Activated CD4-positive, alpha-beta T cell treated with anti-CD3 and anti-CD28 coated beads, Interleukin-2, amount 50 U/mL, for 48 hours (primary cell): ENCODE data around the gene CEMIP.
A peak's percentile ranks its signal among the peaks of the same experiment; 100 is the strongest.
"Not testable (repeated sequence)": the region's sequence is repeated elsewhere in the genome, so short reads cannot be mapped to it uniquely, and the experiment has no call there.

Source experiments
- DNase-seq, 2 experiments: peaks; one replicate each; pipeline ENCODE4 v3.0.0-alpha.2; 2020

The CEMIP gene

DNA sequence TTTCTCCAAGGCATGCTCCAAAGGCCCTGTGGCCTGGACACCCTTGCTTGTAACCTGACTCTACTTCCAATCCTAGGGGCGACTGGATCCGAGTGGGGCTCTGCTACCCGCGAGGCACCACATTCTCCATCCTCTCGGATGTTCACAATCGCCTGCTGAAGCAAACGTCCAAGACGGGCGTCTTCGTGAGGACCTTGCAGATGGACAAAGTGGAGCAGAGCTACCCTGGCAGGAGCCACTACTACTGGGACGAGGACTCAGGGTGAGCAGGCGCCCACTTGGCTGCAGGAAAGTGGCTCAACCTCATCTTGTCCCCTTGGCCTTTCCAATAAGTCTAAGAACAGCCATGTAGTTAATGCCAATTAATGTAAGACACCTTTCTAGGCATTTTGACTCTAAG, 158.5 kb downstream of the CEMIP start:
- no peak for DNase-seq

DNA sequence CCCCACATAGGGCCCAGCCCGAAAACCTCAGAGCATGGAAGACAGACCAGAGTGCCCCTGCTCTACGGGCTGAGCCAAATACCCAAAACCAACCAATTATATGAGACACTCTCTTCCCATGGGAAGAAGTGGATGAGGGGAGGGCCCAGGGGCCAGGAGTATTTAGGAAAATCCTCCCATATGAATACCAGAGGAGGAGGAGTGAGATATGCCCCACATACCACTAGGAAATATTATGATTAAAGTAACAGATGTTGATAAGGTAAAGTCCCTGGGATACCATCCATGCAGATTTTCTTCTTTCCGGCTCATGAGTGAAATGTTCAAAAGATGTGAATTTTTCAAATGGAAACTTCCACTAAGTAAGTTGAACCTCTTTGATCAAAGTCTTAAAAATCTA, 160.0 kb downstream of the CEMIP start:
- DNase-seq = no peak

- no peak for DNase-seq
Measured at GRCh38 chr15:80940331-80940730, 161.2 kb downstream of the CEMIP start.

GRCh38 chr15:80940851-80941250, 161.7 kb downstream of the CEMIP start:
- no peak for DNase-seq

DNA sequence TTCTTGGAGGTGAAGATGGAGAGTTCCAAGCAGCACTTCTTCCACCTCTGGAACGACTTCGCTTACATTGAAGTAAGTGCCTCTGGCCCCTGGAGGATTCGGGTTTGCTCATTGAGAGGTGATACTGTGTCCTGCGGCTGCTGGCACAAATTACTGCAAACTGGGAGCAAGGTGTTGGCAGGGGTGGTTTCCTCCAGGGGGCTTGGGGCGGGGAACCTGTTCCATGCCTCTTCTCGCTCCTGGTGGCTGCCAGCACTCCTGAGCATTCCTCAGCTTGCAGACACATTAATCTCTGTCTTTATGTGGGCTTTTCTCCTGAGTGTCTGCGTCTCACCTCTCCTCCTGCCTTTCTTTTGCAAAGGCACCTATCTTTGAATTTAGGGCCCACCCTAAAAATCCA, 163.1 kb downstream of the CEMIP start:
- no peak for DNase-seq

DNA sequence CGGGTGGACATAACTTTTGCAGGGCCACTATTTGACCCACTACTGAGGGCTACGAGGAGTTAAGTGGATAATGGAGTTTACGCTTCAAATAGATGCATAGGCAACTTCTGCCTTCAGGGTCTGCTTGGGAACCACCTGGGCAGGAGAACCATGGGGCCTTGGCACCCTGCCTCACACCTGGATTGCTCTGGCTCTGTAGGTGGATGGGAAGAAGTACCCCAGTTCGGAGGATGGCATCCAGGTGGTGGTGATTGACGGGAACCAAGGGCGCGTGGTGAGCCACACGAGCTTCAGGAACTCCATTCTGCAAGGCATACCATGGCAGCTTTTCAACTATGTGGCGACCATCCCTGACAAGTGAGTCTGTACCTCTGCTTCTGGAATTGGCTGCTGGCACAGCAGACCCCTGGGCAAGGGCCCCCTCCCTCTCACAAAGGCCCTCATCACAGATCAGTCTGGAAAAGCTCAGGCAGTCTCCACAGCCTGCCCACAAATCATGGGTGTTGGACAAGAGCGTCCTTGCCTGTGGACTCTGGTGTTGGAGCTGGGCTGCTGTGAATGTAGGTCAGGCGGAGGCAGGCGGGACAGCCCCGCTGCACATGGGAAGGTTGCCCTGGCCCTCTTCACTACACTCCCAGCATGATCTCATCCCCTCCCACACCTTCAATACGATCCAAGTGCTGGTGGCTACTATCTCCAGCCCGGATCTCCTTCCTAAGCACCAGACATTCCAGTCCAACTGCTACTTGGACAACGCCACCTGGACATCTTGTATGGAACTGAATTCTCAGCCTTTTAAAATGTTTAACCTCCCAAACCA, 163.8 kb downstream of the CEMIP start:
- DNase-seq = no peak

- DNase-seq = no peak
Measured at GRCh38 chr15:80944818-80945217, 165.6 kb downstream of the CEMIP start.

- DNase-seq = no peak
Measured at GRCh38 chr15:80945605-80946004, 166.4 kb downstream of the CEMIP start.

GRCh38 chr15:80946576-80946975, 167.4 kb downstream of the CEMIP start:
- DNase-seq = no peak

GRCh38 chr15:80948651-80949292, 169.6 kb downstream of the CEMIP start:
- DNase-seq = no peak

GRCh38 chr15:80949756-80950155, 170.6 kb downstream of the CEMIP start:
- DNase-seq = no peak

- DNase-seq = no peak
Measured at GRCh38 chr15:80950291-80951078, 171.3 kb downstream of the CEMIP start.

- no peak for DNase-seq
Measured at GRCh38 chr15:80951941-80952340, 172.8 kb downstream of the CEMIP start.

DNA sequence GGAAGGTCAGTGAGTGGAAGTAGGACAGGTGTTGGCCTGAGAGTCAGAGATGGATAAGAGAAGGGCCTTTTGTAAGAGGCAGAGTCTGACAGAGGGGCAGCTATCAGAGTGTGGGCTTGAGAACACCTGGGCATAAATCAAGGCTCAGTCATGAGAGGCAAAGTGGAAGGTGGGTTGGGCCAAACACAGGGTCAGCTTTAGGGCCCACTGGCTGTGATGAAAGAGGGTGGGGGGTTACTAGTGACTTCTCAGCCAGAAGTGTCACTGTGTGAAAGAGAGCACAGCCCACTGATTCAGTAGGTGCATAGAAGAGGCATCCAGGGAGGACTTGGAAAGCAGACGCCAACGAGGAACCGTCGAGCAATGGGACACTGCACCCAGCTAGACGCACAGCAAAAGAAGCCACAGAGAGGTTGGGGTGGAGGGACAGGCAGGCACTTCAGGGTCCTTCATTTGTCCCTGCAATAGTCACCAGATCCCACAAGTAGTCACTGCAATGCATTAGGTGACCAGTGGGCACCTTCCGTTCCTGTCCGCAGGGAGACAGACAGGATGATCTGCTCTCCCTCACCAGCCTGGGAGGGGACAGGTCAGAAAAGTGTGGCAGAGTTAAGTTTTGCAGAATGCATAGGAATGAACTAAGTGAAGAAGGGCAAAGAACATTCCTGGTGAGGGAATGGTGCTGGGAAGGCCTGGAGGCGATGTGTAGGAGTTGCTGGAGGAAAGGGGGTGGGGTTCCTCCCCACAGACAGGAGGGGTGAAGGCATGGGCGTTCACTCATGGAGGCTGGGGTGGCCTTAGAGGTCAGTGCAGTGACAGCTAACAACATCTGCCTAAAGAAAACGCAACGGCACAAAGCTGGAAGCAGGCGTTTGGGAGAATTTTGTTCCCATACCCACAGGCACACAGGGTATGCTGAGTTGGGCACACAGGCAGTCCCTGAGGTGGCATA, 174.1 kb downstream of the CEMIP start:
- DNase-seq = no peak

GRCh38 chr15:80953953-80954778, 175.0 kb downstream of the CEMIP start:
- no peak for DNase-seq

- peak; percentile 54 to 68 for DNase-seq
Measured at GRCh38 chr15:80955571-80956452, 176.6 kb downstream of the CEMIP start.

- no peak for DNase-seq
Measured at GRCh38 chr15:80957556-80957955, 178.4 kb downstream of the CEMIP start.

- DNase-seq = no peak
Measured at GRCh38 chr15:80957976-80958375, 178.8 kb downstream of the CEMIP start.

DNA sequence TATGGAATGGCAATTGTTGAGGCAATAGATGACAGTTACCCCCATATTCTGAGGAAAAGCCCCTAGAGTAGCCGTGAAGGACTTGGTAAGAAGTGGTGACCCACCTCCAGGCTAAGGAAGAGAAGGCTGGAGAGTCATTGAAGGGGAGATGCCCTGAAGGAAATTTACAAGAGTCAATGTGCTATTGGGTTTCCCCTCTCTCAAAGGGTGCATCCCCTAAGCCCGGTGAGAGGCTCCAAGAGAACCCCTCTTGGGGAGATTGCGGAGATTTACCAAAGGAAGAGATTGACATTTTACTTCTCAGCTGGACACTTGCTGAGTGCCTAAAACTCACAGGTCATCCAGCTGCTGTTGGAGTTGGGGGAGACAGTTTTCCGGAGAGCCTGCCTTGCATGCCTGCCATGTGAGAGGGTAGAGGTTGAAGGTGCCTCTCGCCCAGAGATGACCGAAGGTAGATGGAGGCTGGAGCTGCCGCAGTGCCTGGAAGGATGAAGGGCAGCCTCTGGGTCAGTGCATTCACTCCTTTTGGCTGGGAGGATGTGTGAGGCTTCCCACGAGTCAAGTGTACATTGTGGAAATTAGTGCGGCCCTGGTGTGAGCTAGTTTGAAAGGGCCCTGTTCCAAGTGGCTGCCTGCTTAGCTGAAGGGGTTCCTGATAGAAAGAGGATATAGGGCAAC, 179.8 kb downstream of the CEMIP start:
- no peak for DNase-seq

GRCh38 chr15:80965454-80965853, 186.3 kb downstream of the CEMIP start:
- DNase-seq = not testable (repeated sequence)
